Amniotic stem cell (primary cell): ENCODE measurements around the gene OR2AT4.
"Not testable (repeated sequence)": the region's sequence is repeated elsewhere in the genome, so short reads cannot be mapped to it uniquely, and the experiment has no call there.

Source experiments
- DNase-seq: peaks from one replicate; lab custom pipeline; 2025; lab: John Stamatoyannopoulos, UW

Gene OR2AT4

DNA sequence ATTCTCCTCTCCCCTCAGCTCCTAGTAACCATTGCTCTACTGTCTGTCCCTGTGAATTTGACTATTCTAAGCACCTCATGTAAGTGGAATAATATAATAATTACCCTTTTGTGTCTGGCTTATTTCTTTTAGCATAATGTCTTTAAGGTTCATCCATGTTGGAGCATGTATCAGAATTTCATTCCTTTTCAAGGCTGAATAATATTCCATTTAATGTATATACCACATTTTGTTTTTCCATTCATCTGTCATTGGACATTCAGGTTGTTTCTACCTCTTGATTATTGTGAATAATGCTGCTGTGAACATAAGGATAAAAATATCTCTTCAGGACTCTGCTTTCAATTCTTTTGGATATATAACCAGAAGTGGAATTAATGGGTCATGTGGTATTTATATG, 28.1 kb downstream of the OR2AT4 start:
- no peak for DNase-seq

DNA sequence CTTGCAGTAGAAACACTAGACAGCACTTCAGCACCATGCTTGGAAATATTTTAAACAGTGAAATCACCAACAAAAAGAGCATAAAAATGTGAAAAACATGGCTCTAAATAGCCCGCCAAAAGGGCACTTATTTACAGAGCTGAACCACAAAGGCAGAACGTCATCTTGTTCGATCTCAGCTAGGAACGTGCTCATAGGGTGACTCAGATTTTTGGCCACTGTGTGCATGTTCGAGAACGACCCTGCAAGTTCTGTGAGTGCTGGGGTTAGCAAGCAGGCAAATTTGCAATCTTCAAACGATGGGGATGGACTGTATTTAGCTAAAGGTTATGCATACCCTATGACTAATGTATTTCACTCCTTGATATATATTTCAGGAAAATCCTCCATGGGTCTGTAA, 30.6 kb downstream of the OR2AT4 start:
- no peak for DNase-seq

DNA sequence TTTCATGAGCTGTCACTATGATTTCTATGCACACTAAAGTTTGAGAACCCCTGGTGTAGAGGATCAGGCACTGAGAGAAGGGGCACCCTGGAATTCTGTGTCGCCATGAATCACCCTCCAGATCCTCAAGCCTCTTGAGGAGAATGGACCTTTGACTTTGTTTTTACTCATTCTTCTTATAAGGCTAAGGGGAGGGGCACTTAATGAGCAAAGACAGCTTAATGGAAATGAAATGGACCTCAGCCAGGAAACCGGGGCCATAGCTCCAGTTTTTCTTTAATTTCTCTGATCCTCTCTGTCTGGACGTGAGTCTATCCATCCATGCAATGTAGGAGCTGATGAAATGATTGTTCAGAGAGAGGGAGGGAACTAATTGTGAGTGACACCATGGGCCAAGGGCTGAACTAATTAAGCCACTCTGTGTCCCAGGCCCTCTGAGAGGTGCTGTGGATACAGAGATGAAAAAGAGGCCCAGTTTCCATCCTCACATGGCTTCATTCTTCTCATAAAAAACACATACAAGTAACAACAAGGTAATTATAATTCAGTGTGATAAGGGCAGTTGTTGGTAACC, 32.8 kb downstream of the OR2AT4 start:
- DNase-seq = no peak

DNA sequence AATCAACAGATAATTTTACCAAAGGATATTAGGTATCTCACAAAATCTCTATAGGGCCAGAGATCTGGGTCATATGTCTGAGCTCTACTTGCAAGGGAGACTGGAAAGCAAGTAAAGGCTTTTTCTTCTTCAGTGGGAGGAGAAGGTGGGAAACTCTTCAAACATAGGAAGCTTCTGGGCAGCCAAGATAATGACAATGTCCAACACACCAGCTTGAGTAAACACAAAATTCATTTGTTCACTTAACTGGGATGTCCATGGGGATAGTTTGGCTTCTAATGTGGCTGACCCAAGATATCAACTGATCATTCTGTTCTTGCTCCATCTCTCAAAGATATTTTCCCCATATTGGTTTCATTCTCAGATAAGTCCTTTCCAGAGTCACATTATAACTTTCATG, 37.4 kb downstream of the OR2AT4 start:
- DNase-seq = no peak

DNA sequence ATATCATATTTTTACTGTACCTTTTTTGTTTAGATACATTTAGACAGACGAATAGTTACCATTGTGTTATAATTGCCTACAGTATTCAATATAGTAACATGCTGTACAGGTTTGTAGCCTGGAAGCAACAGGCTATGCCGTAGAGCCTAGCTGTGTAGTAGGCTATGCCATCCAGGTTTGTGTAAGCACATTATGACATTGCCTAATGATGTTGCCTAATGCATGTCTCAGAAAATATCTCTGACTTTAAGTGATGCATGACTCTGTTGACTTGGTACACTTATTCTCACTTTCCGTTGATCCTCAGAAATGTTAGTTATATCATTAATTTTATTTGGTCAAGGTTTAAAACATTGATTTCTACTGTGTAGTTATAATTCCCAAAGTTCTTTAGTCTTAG, 39.9 kb downstream of the OR2AT4 start:
- no peak for DNase-seq

DNA sequence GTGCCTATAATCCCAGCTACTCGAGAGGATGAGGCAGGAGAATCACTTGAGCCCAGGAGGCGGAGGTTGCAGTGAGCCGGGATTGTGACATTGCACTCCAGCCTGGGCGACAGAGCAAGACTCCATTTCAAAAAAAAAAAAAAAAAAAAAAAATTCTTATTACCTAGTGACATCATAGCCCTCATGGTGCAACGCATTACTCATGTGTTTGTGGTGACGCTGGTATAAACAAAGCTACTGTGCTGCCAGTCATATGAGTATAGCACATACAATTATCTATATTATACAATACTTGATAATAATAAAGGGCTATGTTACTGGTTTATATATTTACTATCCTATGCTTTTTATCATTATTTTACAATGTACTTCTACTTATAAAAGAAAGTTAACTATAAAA, 41.2 kb downstream of the OR2AT4 start:
- DNase-seq = no peak

DNA sequence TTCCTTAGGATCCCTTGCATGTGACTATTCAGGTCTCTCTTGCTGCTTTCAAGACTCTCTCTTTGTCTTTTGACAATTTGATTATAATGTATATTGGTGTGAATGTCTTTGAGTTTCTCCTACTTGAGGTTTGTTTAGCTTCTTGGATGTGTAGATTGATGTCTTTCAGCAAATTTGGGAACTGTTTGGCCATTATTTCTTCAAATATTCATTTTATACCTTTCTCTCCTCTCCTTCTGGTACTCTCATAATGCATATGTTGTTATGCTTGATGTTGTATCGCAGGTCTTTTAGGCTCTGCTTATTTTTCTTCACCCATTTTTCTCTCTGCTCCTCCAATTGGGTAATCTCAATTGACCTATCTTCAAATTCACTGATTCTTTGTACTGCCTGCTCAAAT, 44.2 kb downstream of the OR2AT4 start:
- no peak for DNase-seq

DNA sequence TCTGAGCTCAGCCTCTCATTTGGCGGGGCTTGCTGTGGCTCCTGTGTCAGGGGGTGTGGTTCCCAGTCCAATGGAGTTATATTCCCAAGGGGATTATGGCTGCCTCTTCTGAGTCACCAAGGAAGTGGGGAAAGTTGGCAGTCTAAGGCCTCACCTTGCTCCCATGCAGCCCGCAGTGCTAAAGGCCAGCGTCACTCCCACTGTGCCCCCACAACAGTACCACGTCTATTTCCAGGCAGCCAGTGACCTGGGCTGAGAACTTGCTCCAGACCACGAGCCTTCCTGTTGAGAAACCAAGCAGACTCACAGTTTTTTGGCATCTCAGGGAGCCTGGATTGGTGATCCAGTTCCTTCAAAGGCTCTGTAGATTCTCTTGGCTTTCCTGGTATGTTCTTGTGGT, 45.6 kb downstream of the OR2AT4 start:
- no peak for DNase-seq

DNA sequence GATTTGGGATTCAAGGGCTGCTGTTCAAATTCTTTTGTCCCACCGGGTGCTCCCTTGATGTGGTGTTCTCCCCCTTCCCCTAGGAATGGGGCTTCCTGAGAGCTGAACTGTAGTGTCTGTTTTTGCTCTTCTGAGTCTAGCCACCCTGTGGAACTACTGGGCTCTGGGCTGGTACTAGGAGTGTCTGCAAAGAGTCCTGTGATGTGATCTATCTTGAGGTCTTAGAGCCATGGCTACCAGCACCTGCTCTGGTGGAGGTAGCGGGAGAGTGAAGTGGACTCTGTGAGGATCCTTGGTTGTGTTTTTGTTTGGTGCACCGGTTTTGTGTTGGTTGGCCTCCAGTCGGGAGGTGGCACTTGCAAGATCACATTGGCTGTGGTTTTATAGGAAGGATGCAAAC, 46.2 kb downstream of the OR2AT4 start:
- no peak for DNase-seq

DNA sequence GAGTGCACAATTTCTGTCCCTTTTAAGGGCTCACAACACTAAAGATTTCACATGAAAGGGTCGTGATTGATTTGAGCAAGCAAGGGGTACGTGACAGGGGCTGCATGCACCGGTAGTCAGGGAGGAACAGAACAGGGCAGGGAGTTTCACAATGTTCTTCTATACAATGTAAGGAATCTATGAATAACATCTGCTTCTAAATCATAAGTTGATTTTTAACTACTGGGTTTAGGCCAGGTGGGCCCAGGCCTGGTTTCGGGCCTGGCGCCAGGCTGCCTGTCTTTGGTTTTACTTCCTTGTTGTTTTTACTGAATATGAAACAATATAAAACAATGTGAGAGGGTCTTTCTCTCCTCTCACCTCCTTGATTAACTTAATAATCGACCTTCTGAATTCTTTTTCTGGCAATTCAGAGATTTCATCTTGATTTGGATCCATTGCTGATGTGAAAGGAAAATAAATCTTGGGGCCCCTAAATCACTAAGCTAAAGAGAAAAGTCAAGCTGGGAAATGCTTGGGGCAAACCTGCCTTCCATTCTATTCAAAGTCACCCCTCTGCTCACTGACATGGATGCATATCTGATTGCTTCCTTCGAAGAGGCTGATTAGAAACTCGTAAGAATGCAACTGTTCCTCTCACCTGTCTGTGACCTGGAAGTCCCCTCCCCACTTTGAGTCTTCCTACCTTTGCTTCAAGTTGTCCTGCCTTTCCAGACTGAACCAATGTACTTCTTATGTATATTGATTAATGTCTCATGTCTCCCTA, 47.0 kb downstream of the OR2AT4 start:
- not testable (repeated sequence) for DNase-seq

DNA sequence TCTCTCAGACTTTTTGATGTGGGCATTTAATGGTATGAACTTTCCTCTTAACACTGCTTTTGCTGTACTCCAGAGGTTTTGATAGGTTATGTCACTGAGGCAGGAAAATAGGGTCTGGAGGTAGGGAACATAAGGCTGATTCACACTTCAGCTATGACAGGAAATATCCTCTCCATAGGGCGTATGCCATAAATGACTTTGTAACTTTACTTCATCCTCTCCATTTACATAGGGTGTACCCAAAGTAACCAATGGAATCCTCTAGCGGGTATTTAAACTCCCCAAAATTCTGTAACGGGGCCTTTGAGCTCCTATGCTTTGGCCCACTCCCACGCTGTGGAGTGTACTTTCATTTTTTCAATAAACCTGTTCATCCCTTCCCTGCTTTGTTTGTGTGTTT, 49.5 kb downstream of the OR2AT4 start:
- DNase-seq = no peak

DNA sequence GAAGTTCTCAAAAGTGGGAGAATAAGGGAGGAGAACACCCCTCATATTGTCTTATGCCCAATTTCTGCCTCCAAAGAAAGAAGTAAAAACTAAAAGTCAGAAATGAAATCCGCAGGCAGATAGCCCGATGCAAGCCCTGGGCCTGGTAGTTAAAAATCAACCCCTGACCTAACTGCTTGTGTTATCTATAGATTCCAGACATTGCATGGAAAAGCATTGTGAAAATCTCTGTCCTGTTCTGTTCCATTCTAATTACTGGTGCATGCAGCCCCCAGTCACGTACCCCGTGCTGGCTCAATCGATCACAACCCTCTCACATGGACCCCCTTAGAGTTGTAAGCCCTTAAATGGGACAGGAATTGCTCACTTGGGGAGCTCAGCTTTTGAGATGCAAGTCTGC, 50.0 kb downstream of the OR2AT4 start:
- DNase-seq = not testable (repeated sequence)

DNA sequence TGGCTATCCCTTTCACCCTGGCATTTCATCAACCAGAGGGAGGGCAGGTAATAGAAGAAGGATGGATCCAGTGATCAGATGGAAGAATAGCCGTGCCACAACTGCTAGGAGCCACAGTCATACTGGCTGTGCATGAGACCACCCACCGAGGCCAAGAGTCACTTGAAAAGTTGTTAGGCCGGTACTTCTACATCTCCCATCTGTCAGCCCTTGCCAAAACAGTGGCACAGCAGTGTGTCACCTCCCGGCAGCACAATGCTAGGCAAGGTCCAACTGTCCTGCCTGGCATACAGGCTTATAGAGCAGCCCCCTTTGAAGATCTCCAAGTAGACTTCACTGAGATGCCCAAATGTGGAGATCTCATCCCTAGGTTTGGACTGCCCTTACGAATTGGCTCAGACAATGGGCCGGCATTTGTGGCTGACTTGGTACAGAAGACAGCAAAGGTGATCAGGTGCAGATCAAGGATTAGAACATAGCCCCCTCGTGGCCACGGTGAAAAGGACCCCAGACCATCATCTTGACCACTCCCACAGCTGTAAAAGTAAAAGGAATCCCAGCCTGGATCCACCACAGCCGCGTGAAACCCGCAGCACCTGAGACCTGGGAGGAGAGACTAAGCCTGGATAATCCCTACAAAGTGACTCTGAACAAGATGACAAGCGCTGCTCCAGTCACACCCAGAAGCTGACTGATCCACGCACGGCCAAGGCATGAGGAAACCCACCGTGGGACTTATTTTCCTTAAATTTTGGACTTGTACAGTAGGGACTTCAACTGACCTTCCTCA, 52.1 kb downstream of the OR2AT4 start:
- DNase-seq = not testable (repeated sequence)

DNA sequence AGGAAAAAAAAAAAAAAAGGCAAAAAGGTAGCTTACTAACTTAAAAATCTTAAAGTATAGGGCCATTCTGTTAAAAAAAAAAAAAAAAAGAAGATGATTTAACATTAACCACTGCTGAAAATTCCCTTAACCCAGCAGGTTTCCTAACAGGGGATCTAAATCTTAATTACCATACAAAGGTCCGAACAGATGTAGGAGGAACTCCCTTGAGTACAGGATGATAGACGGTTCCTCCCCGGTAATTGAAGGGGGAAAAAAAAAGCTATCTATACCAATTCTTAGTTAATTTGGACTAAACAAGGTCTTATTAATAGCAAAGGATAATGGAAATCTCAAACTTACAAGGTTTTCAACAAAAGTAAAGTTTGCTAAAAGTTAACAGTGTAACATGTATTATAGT, 54.9 kb downstream of the OR2AT4 start:
- DNase-seq = not testable (repeated sequence)

DNA sequence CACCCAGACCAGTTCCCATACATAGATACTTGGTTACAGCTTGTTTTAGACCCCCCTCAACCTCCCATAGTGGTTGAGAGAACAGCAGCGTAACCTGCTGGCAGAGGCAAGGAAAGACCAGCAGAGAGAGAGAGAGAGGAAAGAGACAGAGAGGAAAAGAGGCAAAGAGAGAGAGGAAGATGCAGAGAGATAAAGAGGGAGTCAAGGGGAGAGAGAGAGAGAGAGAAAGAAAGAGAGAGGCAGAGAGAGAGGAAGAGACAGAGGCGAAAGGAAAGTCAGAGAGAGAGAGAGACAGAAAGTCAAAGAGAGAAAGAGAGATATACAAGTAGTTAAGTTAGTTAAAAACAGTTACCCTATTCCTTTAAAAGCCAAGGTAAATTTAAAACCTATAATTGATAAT, 55.4 kb downstream of the OR2AT4 start:
- DNase-seq = no peak

DNA sequence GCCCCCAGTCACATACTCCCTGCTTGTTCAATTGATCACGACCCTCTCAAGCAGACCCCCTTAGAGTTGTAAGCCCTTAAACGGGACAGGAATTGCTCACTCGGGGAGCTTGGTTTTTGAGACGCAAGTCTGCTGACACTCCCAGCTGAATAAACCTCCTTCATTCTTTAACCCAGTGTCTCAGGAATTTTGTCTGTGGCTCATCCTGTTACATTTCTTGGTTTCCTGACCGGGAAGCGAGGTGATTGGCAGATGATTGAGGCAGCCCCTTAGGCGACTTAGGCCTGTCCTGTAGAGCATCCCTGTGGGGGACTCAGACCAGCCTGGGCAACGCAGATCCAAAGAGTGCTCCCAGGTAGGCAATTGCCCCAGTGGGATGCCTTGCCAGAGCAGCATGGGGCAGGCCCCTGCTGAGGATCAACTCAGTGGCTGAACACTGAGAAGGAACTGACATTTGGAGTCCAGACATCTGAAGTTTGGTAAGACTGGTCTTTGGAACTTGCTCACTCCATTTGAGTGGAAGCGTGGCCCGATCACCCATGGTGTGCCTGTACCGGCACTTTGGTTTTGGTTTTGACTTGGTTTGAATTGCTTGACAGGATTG, 56.4 kb downstream of the OR2AT4 start:
- no peak for DNase-seq

DNA sequence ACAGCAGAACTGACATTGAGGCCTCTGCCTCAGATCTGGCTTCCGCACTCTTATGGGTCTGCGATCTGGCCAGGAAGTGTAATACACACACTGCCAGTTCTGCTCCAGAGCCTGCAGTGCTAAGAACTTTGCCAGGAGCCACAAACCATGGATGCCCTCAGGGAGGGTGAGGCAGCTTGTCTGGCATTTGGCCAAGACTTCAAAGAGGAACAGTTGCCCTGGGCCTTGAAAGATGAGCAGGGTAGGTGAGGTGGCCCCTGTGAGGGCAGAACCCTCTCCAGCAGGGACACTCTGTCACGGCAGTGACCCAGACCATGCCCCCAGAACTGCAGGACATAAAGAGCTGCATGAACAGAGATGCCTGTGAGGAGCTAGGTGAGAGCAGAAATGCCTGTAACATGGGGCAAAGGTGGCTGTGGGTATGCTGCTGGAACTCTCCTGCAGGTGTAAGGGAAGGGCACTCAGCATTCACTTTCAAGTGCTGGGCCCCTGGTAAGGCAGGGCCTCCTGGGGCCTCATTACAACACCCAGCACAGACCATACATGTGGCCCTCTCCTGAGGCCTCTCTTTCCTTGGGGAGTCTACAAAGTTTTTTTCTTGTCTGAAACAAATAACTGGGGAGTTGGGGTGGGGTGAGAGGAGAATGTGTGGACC, 60.6 kb downstream of the OR2AT4 start:
- no peak for DNase-seq

DNA sequence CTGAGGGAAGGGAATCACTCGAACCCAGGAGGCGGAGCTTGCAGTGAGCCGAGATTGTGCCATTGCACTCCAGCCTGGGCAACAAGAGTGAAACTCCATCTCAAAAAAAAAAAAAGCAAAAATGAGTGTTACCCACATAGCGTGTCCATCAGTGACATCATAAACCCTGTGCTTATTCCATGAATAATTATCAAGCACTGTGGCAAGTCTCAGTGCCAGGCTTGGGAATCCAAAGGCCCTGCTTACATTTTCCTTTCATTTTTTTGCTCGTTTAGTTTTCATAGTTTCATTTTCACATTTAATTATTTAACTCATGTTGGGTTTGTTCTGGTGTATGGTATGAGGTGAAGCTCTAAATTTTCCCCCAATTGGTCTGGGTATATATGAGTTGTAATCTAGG, 61.4 kb downstream of the OR2AT4 start:
- DNase-seq = no peak

DNA sequence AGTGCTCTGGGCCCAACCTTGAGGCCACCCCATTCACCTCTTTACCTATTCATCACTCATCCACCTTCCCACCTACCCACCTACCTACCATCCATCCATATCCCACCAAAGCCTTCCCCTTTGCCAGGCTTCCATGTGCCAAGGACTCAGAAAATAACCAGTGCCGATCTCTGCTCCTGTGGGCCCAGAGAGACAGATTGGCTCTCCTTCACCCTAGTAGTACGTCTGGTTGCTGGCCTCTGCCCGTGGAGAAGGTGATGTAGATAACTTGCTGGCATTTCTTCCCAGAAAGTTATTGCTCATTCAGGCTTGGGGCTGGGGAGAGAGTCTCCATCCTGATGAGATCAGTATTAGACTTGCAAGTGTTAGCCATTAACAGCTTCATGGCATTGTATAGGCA, 62.8 kb downstream of the OR2AT4 start:
- no peak for DNase-seq

DNA sequence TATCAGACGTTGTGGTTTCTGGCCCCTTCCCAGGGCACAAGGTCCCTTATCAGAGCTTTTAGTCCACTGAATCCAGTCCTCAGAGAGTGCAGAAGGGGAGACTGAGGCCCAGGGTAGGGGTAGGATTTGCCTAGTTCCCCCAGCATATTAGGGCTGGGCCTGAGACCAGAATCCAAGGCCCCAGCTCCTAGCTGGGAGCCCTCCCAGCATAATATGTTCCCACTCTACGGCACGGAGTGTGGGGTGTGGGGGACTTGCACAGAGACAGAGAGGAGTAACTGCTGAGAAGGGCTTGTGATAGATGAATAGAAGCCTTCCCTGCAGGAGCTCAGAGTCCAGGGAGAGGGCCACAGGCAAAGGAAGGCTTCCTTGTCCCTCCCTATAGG, 64.1 kb downstream of the OR2AT4 start:
- no peak for DNase-seq

DNA sequence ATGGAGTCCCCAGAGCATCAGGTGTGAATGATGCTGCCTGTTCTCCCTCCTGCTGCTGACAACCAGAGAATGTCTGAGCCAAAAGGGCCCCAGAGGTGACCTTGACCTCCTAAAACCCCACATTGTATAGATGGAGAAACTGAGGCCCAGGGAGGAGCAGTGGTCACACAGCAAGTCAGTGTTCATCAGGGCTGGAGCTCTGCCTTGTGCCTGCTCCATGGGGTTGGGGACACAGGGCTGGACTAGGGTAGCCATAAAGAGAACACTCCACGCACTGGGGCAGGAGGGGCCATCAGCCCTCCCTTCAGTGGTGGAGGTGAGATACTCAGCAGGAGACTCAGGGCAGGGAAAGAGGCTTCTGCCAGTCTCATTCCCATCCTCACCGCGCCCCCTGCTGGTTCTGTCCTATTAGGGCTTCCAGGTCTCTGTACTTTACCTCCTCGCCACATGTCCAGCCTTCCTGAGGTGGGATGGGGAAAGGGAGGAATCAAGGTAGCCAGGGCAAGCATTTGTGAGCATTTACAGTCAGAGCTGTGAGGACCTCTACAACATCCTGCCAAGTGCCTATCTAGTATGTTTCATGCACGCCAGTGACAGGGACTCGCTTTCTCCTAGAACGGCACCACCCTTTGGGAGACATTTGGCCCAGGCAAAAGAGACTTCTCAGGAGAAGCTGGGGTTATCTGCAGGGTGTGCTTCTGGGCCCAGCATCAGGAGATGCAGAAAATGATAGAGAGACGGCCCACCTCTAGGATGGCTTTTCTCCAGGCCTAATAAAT, 64.7 kb downstream of the OR2AT4 start:
- DNase-seq = peak; percentile 53
